OCI-LY7 (cell line): ENCODE measurements around the gene DAW1. TPM values are rescaled to one million over a fixed set of nuclear protein-coding genes. Genes with fewer than 3 reads are reported as not detected.
A peak's percentile ranks its signal among the peaks of the same experiment; 100 is the strongest.

Experiments
- BruUV-seq: library from RNA; stranded (reverse); fragments of 400-500 nt; replicated peaks from 2 replicates; lab custom pipeline; 2021; lab: Mats Ljungman, UMichigan
- CTCF ChIA-PET: fragments of 300-600 bp; sonication (Branson Sonifier 250); formaldehyde crosslinking; loops from one replicate; lab custom pipeline; 2022; ENCODE audit warnings: antibody characterized with exemption; ENCODE audit not compliant: unreplicated experiment; lab: Charles Lee
- POLR2A ChIA-PET: fragments of 300-600 bp; sonication (Branson Sonifier 250); formaldehyde crosslinking; loops from one replicate; lab custom pipeline; 2022; ENCODE audit warnings: antibody characterized with exemption; lab: Charles Lee
- DNase-seq: peaks from one replicate; pipeline ENCODE4 v3.0.0-alpha.2; 2015; ENCODE audit warnings: low spot score
- H2AFZ ChIP-seq: fragments of 200-600 bp; sonication (generic), shearing (Covaris generic); 2 replicates; pipeline ENCODE4 v1.6.1; 2014; ENCODE audit warnings: mild to moderate bottlenecking, antibody characterized with exemption, low read length, moderate library complexity
- H3K27ac ChIP-seq: fragments of 200-600 bp; sonication (generic); 2 replicates; pipeline ENCODE4 v1.5.1; 2014; ENCODE audit warnings: mixed run types, low read depth, mild to moderate bottlenecking, moderate library complexity, low read length, inconsistent platforms; ENCODE audit not compliant: poor library complexity, severe bottlenecking
- H3K36me3 ChIP-seq: fragments of 200-600 bp; sonication (generic); 2 replicates; pipeline ENCODE4 v1.6.1; 2014; ENCODE audit warnings: mild to moderate bottlenecking, antibody characterized with exemption, low read length, moderate library complexity, mixed read lengths; ENCODE audit not compliant: insufficient read depth
- H3K4me1 ChIP-seq: fragments of 200-600 bp; sonication (generic); 2 replicates; pipeline ENCODE4 v1.5.1; 2014; ENCODE audit warnings: mild to moderate bottlenecking, low read length; ENCODE audit not compliant: insufficient read depth, poor library complexity, severe bottlenecking
- H3K4me2 ChIP-seq: fragments of 200-600 bp; sonication (generic); 2 replicates; pipeline ENCODE4 v1.6.1; 2014; ENCODE audit warnings: mild to moderate bottlenecking, low read length
- H3K4me3 ChIP-seq: fragments of 200-600 bp; sonication (generic); 2 replicates; pipeline ENCODE4 v1.5.1; 2014; ENCODE audit warnings: mild to moderate bottlenecking, low read depth, low read length; ENCODE audit not compliant: poor library complexity, severe bottlenecking
- H3K79me2 ChIP-seq: fragments of 200-600 bp; sonication (generic); 2 replicates; pipeline ENCODE4 v1.6.1; 2016; ENCODE audit warnings: low read depth, mild to moderate bottlenecking, low read length, moderate library complexity, mixed read lengths; ENCODE audit not compliant: insufficient read depth
- H3K9me2 ChIP-seq: fragments of 200-600 bp; sonication (generic); 2 replicates; pipeline ENCODE4 v1.6.1; 2016; ENCODE audit warnings: mild to moderate bottlenecking, low read length, mixed read lengths; ENCODE audit not compliant: insufficient read depth
- H3K9me3 ChIP-seq: fragments of 200-600 bp; sonication (generic); 2 replicates; pipeline ENCODE4 v1.6.1; 2014; ENCODE audit warnings: mild to moderate bottlenecking, mixed run types, low read length, mixed read lengths
- H4K20me1 ChIP-seq: fragments of 200-600 bp; sonication (generic); 2 replicates; pipeline ENCODE4 v1.6.1; 2014; ENCODE audit warnings: mild to moderate bottlenecking, antibody characterized with exemption, low read length, moderate library complexity, mixed read lengths; ENCODE audit not compliant: insufficient read depth
- CTCF ChIP-seq: fragments of 200-600 bp; sonication (generic); conservative IDR thresholded peaks from 2 replicates; pipeline ENCODE4 v1.5.1; 2014; ENCODE audit warnings: mild to moderate bottlenecking, antibody characterized with exemption, low read length, moderate library complexity, mixed read lengths
- EZH2phosphoT487 ChIP-seq: fragments of 200-600 bp; sonication (generic); IDR thresholded peaks from 2 replicates; pipeline ENCODE4 v1.6.1; 2018; ENCODE audit warnings: low read depth, borderline replicate concordance, mild to moderate bottlenecking, mixed run types, antibody characterized with exemption, low read length, moderate library complexity, mixed read lengths
- intact Hi-C: fragments of 100-400 bp; cut with micrococcal nuclease; formaldehyde crosslinking; loops from one replicate; pipeline ENCODE4 v1.10.0; 2022; ENCODE audit not compliant: unreplicated experiment
- total RNA-seq, 2 experiments: library from RNA; depleted of rRNA in 1 of 2; stranded (reverse); fragments of >200 nt in 1 of 2; shearing (Covaris generic) in 1 of 2; gene quantifications; 2 replicates each; pipeline ENCODE4 v1.2.3, GENCODE V29; 2014 to 2022

DAW1 gene
- total RNA-seq, 2 experiments from 2014 or later: not detected

- no TSS peak for BruUV-seq
- Histone ChIP-seq H3K79me2 (no peaks in the 10 kb centered on the region), H3K36me3 (no peaks in the 10 kb centered on the region), H3K9me2 (no peaks in the 10 kb centered on the region), H3K4me2 (no peak overlapping the region), H4K20me1 (no peaks in the 10 kb centered on the region), H3K27ac (no peak overlapping the region), H3K4me1 (no peaks in the 10 kb centered on the region), H3K4me3 (no peak overlapping the region), H2AFZ (no peak overlapping the region), H3K9me3 (no peaks in the 10 kb centered on the region)
- ChIA-PET POLR2A (no interaction called here), CTCF (no interaction called here)
- intact Hi-C loops: no loop called here
- DNase-seq: no peak
- no peak for TF ChIP-seq CTCF
Observed at GRCh38 chr2:227921648-227922047, 50.2 kb downstream of the DAW1 start.

GRCh38 chr2:227932001-227932400, 60.6 kb downstream of the DAW1 start:
- no peak overlapping the region for H3K4me2 ChIP-seq
- POLR2A ChIA-PET: interaction anchor here (0.6 kb wide), 1 partner anchor 98 kb away, joined by 3 read pairs; no protein-coding TSS in a partner anchor
- H3K27ac ChIP-seq: no peak overlapping the region
- H3K9me3 ChIP-seq: no peaks in the 10 kb centered on the region
- DNase-seq: no peak
- no TSS peak for BruUV-seq
- no peaks in the 10 kb centered on the region for H3K9me2 ChIP-seq
- H3K4me1 ChIP-seq: no peaks in the 10 kb centered on the region
- no peaks in the 10 kb centered on the region for H3K79me2 ChIP-seq
- no peak overlapping the region for H3K4me3 ChIP-seq
- no peaks in the 10 kb centered on the region for H4K20me1 ChIP-seq
- no peaks in the 10 kb centered on the region for H3K36me3 ChIP-seq
- TF ChIP-seq EZH2phosphoT487: no peak
- TF ChIP-seq CTCF: no peak
- CTCF ChIA-PET: no interaction called here
- H2AFZ ChIP-seq: no peak overlapping the region
- intact Hi-C loops: no loop called here

GRCh38 chr2:227932403-227932802, 61.0 kb downstream of the DAW1 start:
- Histone ChIP-seq H3K4me1 (no peaks in the 10 kb centered on the region), H4K20me1 (no peaks in the 10 kb centered on the region), H3K9me2 (no peaks in the 10 kb centered on the region), H3K9me3 (no peaks in the 10 kb centered on the region), H3K79me2 (no peaks in the 10 kb centered on the region), H3K4me2 (no peak overlapping the region), H3K36me3 (no peaks in the 10 kb centered on the region), H2AFZ (no peak overlapping the region), H3K4me3 (no peak overlapping the region), H3K27ac (no peak overlapping the region)
- ChIA-PET CTCF (no interaction called here), POLR2A (interaction anchor here (0.6 kb wide), 1 partner anchor 98 kb away, joined by 3 read pairs; no protein-coding TSS in a partner anchor)
- no TSS peak for BruUV-seq
- TF ChIP-seq EZH2phosphoT487 (no peak), CTCF (peak; percentile 29; the same call in 1 of the 2 replicates)
- no peak for DNase-seq
- intact Hi-C loops: no loop called here
